ENCODE data around the gene GLTPD2. TPM values are rescaled to one million over a fixed set of nuclear protein-coding genes. Genes with fewer than 3 reads are reported as not detected.
A peak's percentile ranks its signal among the peaks of the same experiment; 100 is the strongest.

Gene GLTPD2
- total RNA-seq, 4 donors from 2014 or later: not detected

DNA sequence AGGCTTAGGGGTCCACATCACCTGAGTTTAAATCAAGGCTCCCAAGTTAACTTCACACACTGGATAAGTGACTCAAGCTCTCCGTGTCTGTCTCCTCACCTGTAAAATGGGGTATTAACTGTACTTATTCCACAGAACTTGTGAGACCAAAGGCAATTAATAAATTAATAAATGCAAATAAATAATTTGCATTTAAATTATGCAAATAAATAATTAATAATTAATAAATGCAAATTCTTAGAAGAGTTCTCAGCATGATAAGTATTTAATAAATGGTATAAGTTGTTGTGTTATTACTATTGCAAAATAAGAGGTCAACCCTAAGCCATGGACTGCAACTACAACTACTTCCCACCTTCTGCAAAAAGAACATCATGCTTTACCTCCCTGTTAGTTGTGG is 35.4 kb upstream of the GLTPD2 start:
- H3K9me3 ChIP-seq: no peaks in the 10 kb centered on the region
- no peak overlapping the region for H3K27ac ChIP-seq
- 79 to 83% methylated on average over 1 of the region's 1 CpG for WGBS, 2 donors
- DNase-seq (ENCODE audit: low spot score in 2 of 2): no peak
- TF ChIP-seq, protein P1, sequence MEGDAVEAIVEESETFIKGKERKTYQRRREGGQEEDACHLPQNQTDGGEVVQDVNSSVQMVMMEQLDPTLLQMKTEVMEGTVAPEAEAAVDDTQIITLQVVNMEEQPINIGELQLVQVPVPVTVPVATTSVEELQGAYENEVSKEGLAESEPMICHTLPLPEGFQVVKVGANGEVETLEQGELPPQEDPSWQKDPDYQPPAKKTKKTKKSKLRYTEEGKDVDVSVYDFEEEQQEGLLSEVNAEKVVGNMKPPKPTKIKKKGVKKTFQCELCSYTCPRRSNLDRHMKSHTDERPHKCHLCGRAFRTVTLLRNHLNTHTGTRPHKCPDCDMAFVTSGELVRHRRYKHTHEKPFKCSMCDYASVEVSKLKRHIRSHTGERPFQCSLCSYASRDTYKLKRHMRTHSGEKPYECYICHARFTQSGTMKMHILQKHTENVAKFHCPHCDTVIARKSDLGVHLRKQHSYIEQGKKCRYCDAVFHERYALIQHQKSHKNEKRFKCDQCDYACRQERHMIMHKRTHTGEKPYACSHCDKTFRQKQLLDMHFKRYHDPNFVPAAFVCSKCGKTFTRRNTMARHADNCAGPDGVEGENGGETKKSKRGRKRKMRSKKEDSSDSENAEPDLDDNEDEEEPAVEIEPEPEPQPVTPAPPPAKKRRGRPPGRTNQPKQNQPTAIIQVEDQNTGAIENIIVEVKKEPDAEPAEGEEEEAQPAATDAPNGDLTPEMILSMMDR (IDR thresholded peaks at IDR 0.05): no peak
- TF ChIP-seq POLR2A (IDR thresholded peaks at IDR 0.05): no peak
- TF ChIP-seq EP300 (IDR thresholded peaks at IDR 0.05): no peak
- H3K4me3 ChIP-seq: no peak overlapping the region
- H3K36me3 ChIP-seq: no peaks in the 10 kb centered on the region
- peaks cover 0 to 8% (median 0%) of the 10 kb centered on the region in 4 donors for H3K4me1 ChIP-seq
- peaks cover 0 to 27% of the 10 kb centered on the region in 2 donors for H3K27me3 ChIP-seq

DNA sequence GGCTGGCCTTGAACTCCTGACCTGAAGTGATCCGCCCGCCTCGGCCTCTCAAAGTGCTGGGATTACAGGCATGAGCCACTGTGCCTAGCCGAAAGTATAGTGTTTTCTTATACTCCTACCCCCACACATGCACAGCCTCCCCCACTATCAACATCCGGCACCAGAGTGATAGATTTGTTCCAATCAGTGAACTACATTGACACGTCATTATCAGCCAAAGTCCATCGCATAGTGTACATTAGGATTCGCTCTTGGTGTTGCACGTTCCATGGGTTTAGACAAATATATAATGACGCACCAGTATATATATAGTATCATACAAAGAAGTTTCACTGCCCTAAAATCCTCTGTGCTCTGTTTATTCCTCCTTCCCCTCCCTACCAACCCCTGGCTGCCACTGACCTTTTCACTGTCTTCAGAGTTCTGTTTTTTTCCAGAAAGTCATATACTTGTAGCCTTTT is 29.0 kb upstream of the GLTPD2 start:
- DNase-seq (ENCODE audit: low spot score in 2 of 2): no peak
- no peaks in the 10 kb centered on the region for H3K9me3 ChIP-seq
- H3K4me1 ChIP-seq: no peaks in the 10 kb centered on the region
- peaks cover 0 to 12% of the 10 kb centered on the region in 2 donors for H3K27me3 ChIP-seq
- peak overlapping the region in 1 of 4 donors; percentile 2 for H3K27ac ChIP-seq
- H3K36me3 ChIP-seq: no peaks in the 10 kb centered on the region
- TF ChIP-seq, protein P1 (IDR thresholded peaks at IDR 0.05): no peak
- TF ChIP-seq POLR2A (IDR thresholded peaks at IDR 0.05): no peak
- peak; percentile 17 to 51 for TF ChIP-seq EP300 (IDR thresholded peaks at IDR 0.05)
- WGBS, 2 donors: 73 to 81% methylated on average over 10 of the region's 10 CpGs
- H3K4me3 ChIP-seq: no peak overlapping the region

DNA sequence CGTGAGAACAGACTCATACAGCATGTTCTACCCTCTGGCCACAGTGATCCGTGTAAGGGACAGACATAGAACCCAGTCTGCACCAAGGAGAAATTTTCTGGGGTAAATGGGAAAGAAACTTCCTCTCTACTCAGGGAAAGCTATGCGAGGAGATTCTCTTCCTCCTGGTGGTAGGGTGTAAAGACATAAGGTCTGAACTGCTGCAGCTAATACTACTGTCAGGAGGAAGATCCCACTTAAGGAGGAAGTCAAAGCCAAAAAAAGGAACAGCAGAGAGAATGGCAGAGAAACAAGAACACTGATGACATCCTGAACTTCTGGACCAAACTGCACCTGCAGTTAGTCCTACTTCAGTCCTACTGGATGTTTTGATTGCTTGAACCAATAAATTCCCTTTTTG is 24.2 kb upstream of the GLTPD2 start:
- no peak overlapping the region for H3K4me3 ChIP-seq
- 64 to 73% methylated on average over 3 of the region's 3 CpGs for WGBS, 2 donors
- peak overlapping the region in 2 of 4 donors; percentile 60 to 71 for H3K27ac ChIP-seq
- no peaks in the 10 kb centered on the region for H3K27me3 ChIP-seq
- H3K4me1 ChIP-seq: no peaks in the 10 kb centered on the region
- TF ChIP-seq EP300 (IDR thresholded peaks at IDR 0.05) (peak; percentile 47 to 74), POLR2A (IDR thresholded peaks at IDR 0.05) (peak in 1 of 2 donors; percentile 18)
- TF ChIP-seq, protein P1 (IDR thresholded peaks at IDR 0.05): no peak
- DNase-seq (ENCODE audit: low spot score in 2 of 2): no peak
- H3K9me3 ChIP-seq: no peaks in the 10 kb centered on the region
- H3K36me3 ChIP-seq: no peaks in the 10 kb centered on the region

DNA sequence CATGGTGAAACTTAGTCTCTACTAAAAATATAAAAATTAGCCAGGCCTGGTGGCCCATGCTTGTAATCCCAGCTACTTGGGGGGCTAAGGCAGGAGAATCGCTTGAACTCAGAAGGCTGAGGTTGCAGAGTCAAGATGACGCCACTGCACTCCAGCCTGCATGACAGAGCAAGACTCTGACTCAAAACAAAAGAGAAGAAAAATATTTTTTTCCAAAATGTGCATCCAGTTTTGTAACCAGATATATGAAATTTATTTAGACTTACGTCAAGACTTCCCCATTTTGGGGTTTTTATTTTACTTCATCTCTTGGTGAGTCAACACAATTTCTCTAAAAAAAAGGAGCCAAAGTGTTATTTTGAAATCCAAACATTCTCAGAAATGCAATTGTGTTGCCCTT is 22.6 kb upstream of the GLTPD2 start:
- Histone ChIP-seq H3K4me1 (no peaks in the 10 kb centered on the region), H3K4me3 (no peak overlapping the region), H3K27ac (peak overlapping the region in 3 of 4 donors; percentile 44 to 72 (median 60)), H3K27me3 (no peaks in the 10 kb centered on the region), H3K9me3 (no peaks in the 10 kb centered on the region), H3K36me3 (no peaks in the 10 kb centered on the region)
- DNase-seq (ENCODE audit: low spot score in 2 of 2): no peak
- WGBS, 2 donors: 75 to 81% methylated on average over 3 of the region's 3 CpGs
- no peak for TF ChIP-seq POLR2A (IDR thresholded peaks at IDR 0.05)
- TF ChIP-seq EP300 (IDR thresholded peaks at IDR 0.05): peak in 1 of 2 donors; percentile 24

DNA sequence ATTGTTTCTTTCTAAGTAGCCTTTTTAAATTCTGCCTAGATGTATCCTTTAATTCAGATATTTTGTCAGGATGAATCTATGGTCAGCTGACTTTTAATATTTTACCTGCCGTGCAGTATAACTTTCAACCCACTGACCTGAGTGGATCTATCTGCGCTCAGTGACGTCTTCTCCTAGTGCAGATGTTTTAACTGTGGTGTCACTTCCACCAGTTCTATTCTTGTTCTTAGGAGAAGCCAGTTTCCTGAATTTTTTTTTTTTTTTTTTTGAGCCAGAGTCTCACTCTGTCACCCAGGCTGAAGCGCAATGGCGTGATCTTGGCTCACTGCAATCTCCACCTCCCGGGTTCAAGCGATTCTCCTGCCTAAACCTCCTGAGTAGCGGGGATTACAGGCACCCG is 22.0 kb upstream of the GLTPD2 start:
- Histone ChIP-seq H3K9me3 (no peaks in the 10 kb centered on the region), H3K4me3 (no peak overlapping the region), H3K36me3 (no peaks in the 10 kb centered on the region), H3K4me1 (no peaks in the 10 kb centered on the region), H3K27me3 (peaks cover 0 to under 1% of the 10 kb centered on the region in 2 donors), H3K27ac (peak overlapping the region in 1 of 4 donors; percentile 72)
- TF ChIP-seq POLR2A (IDR thresholded peaks at IDR 0.05) (no peak), EP300 (IDR thresholded peaks at IDR 0.05) (no peak)
- TF ChIP-seq, protein P1 (IDR thresholded peaks at IDR 0.05): no peak
- WGBS, 2 donors: 78 to 80% methylated on average over 9 of the region's 9 CpGs
- DNase-seq (ENCODE audit: low spot score in 2 of 2): no peak
